Regular cardiac myocyte (primary cell): Measurements from ENCODE around the gene LIMS4. TPM values are rescaled to one million over a fixed set of nuclear protein-coding genes. Genes with fewer than 3 reads are reported as not detected.

Source experiments
- total RNA-seq: library from RNA; depleted of rRNA; stranded (reverse); fragments of >200 nt; gene quantifications from 2 replicates; pipeline ENCODE4 v1.2.3, GENCODE V29; 2014

LIMS4 gene
- total RNA-seq = 8.1 and 14.1 TPM in 2 replicates

GRCh38 chr2:110472171-110473058, at the start of gene LIMS4:
TSS of gene LIMS4 (minus strand) at chr2:110472816. CDS start at chr2:110472778, 38 bp downstream.

Other genes with a start within 250 kb of the LIMS4 start
- gene RGPD6, start 104.4 kb upstream of the LIMS4 start, total RNA-seq = 39.5 and 40.5 TPM in 2 replicates
- gene BUB1, start 205.2 kb upstream of the LIMS4 start, total RNA-seq = 6.5 and 49.5 TPM in 2 replicates